Subcutaneous abdominal adipose tissue (tissue), 5 donors: ENCODE results near the gene SERP2.

Source experiments
- H3K27ac ChIP-seq: one replicate; pipeline ENCODE4 v1.7.0; 2013; ENCODE audit warnings: low read depth, mild to moderate bottlenecking, inconsistent platforms, low read length, moderate library complexity
- H3K27me3 ChIP-seq, 5 donors: one replicate each; pipeline ENCODE4 v1.7.0; 2013; ENCODE audit warnings: low read length in 5 of 5, inconsistent platforms in 1 of 5; ENCODE audit not compliant: control insufficient read depth in 5 of 5, insufficient read depth in 4 of 5
- H3K36me3 ChIP-seq, 5 donors: one replicate each; pipeline ENCODE4 v1.7.0; 2013; ENCODE audit warnings: low read length in 5 of 5; ENCODE audit not compliant: control insufficient read depth in 5 of 5, insufficient read depth in 5 of 5
- H3K4me1 ChIP-seq, 5 donors: one replicate each; pipeline ENCODE4 v1.7.0; 2013; ENCODE audit warnings: low read length in 5 of 5, mild to moderate bottlenecking in 3 of 5, moderate library complexity in 1 of 5; ENCODE audit not compliant: control insufficient read depth in 5 of 5, insufficient read depth in 5 of 5
- H3K4me3 ChIP-seq, 5 donors: one replicate each; pipeline ENCODE4 v1.7.0; 2013; ENCODE audit warnings: low read length in 5 of 5, low read depth in 1 of 5
- H3K9ac ChIP-seq, 5 donors: one replicate each; pipeline ENCODE4 v1.7.0; 2013; ENCODE audit warnings: low read length in 5 of 5, mild to moderate bottlenecking in 4 of 5, moderate library complexity in 3 of 5
- H3K9me3 ChIP-seq, 5 donors: one replicate each; pipeline ENCODE4 v1.7.0; 2013; ENCODE audit warnings: low read length in 5 of 5; ENCODE audit not compliant: control insufficient read depth in 5 of 5
- donor health status: healthy.
- donor health status: healthy.
- donor health status: healthy.
- donor health status: healthy.
- donor health status: healthy.

The SERP2 gene

DNA sequence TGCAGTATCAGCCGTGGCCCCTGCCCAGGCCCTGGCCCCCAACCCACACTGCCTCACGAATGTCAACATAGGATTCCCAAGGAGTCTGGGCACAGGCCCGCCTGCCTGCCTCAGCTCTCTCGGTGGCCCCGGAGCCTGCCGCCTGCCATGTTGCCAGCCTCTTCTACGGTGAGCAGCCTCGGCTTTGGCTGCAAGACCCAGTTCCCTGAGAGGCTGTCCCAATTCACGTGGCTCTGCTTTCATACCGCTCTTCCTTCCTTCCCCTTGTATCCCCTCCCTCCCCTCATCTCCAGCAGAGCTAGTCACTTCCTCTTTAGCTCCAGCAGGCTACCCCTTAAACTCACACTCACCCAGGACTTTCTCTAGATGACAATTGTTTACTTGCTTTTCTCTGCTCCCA, 42.7 kb downstream of the SERP2 start:
- no peaks in the 10 kb centered on the region for H3K36me3 ChIP-seq
- H3K4me3 ChIP-seq = peak overlapping the region in 1 of 5 donors; percentile 22
- no peak overlapping the region for H3K27ac ChIP-seq
- H3K27me3 ChIP-seq = peaks cover 0 to 5% (median 0%) of the 10 kb centered on the region in 5 donors
- H3K9me3 ChIP-seq = no peaks in the 10 kb centered on the region
- no peak overlapping the region for H3K9ac ChIP-seq
- H3K4me1 ChIP-seq = no peaks in the 10 kb centered on the region

DNA sequence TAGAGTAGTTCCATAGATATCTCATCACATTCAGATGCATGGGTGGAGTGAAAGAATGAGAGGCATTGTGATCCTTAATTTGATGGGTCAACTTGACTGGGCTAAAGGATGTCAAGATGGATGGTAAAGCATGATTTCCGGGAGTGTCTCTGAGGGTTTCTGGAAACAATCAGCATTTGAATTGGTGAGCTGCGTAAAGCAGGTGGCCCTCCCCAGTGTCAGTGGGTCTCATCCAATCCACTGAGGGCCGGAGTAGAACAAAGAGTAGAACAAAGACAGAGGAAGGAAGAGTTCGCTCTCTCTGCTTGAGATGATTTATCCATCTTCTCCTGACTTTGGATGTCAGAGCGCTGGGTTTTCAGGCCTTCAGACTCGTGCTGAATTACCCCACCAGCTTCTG, 43.1 kb downstream of the SERP2 start:
- H3K36me3 ChIP-seq = no peaks in the 10 kb centered on the region
- no peaks in the 10 kb centered on the region for H3K9me3 ChIP-seq
- no peak overlapping the region for H3K27ac ChIP-seq
- no peak overlapping the region for H3K4me3 ChIP-seq
- no peaks in the 10 kb centered on the region for H3K4me1 ChIP-seq
- peaks cover 0 to 5% (median 0%) of the 10 kb centered on the region in 5 donors for H3K27me3 ChIP-seq
- H3K9ac ChIP-seq = no peak overlapping the region

GRCh38 chr13:44417446-44417845, 43.8 kb downstream of the SERP2 start:
- Histone ChIP-seq H3K4me1 (peaks cover 0 to 1% (median 0%) of the 10 kb centered on the region in 5 donors), H3K9me3 (no peaks in the 10 kb centered on the region), H3K9ac (no peak overlapping the region), H3K4me3 (no peak overlapping the region), H3K27ac (no peak overlapping the region), H3K27me3 (peaks cover 0 to 5% (median 0%) of the 10 kb centered on the region in 5 donors), H3K36me3 (no peaks in the 10 kb centered on the region)

- no peak overlapping the region for H3K9ac ChIP-seq
- no peaks in the 10 kb centered on the region for H3K9me3 ChIP-seq
- H3K4me3 ChIP-seq = no peak overlapping the region
- H3K4me1 ChIP-seq = peaks cover 0 to 5% (median 0%) of the 10 kb centered on the region in 5 donors
- no peak overlapping the region for H3K27ac ChIP-seq
- no peaks in the 10 kb centered on the region for H3K36me3 ChIP-seq
- peaks cover 0 to 5% (median 0%) of the 10 kb centered on the region in 5 donors for H3K27me3 ChIP-seq
These were observed 44.3 kb downstream of the SERP2 start for GRCh38 chr13:44417876-44418275.

- Histone ChIP-seq H3K9me3 (no peaks in the 10 kb centered on the region), H3K4me3 (no peak overlapping the region), H3K27ac (no peak overlapping the region), H3K4me1 (peaks cover 0 to 15% (median 0%) of the 10 kb centered on the region in 5 donors), H3K36me3 (no peaks in the 10 kb centered on the region), H3K9ac (no peak overlapping the region), H3K27me3 (peaks cover 0 to 9% (median 0%) of the 10 kb centered on the region in 5 donors)
These were observed 47.0 kb downstream of the SERP2 start for GRCh38 chr13:44420376-44421220.

GRCh38 chr13:44421853-44422525, 48.4 kb downstream of the SERP2 start:
- H3K27ac ChIP-seq = no peak overlapping the region
- no peak overlapping the region for H3K4me3 ChIP-seq

GRCh38 chr13:44422755-44423643, 49.4 kb downstream of the SERP2 start:
- Histone ChIP-seq H3K27ac (no peak overlapping the region), H3K4me3 (no peak overlapping the region), H3K9ac (no peak overlapping the region), H3K9me3 (no peaks in the 10 kb centered on the region), H3K36me3 (no peaks in the 10 kb centered on the region), H3K4me1 (peaks cover 0 to 17% (median 0%) of the 10 kb centered on the region in 5 donors), H3K27me3 (peaks cover 0 to 9% (median 0%) of the 10 kb centered on the region in 5 donors)

More at GRCh38 chr13:44421853-44422525, 48.4 kb downstream of the SERP2 start:
- Histone ChIP-seq H3K27me3 (peaks cover 0 to 9% (median 0%) of the 10 kb centered on the region in 5 donors), H3K4me1 (peaks cover 0 to 17% (median 0%) of the 10 kb centered on the region in 5 donors), H3K9me3 (no peaks in the 10 kb centered on the region), H3K36me3 (no peaks in the 10 kb centered on the region), H3K9ac (no peak overlapping the region)

GRCh38 chr13:44423824-44424223, 50.2 kb downstream of the SERP2 start:
- Histone ChIP-seq H3K9ac (no peak overlapping the region), H3K4me1 (peaks cover 0 to 17% (median 0%) of the 10 kb centered on the region in 5 donors), H3K27me3 (peaks cover 0 to 9% (median 0%) of the 10 kb centered on the region in 5 donors), H3K36me3 (no peaks in the 10 kb centered on the region), H3K9me3 (no peaks in the 10 kb centered on the region), H3K4me3 (no peak overlapping the region), H3K27ac (no peak overlapping the region)

DNA sequence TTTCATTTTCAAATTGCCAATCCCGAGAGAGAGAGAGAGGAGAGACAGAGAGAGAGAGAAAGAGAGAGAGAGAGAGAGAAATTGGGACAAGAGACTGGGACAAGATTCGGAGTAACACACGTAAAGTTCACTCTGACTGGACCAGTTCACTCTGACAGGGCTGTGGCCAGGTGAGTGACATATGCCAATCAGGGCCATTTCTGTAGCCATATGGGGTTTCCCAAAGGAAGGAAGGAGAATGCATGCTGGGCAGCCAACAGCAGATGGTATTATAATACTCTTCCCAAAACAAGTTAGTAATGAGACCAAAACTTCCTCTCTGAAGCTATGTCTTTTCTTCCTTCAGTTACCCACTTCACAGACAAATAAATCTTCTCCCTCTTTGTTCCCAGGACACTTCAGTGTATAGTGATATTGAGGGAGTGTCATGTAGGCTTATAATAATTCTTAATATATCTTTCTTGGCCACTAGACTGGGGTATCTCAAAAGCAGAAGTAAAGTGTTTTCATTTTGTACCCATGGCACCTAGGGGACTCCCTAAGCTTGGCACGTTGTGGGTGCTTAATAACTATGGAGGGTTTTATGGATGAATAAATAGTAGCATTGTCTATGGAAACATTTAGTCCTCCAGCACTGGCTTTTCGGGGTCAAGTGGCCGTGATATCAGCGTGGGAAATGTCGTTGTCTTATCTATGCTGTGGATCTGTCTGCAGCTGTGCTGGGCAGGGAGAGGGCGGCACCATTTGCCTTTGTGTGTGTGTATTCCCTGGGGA, 51.6 kb downstream of the SERP2 start:
- H3K4me1 ChIP-seq = peaks cover 0 to 17% (median 0%) of the 10 kb centered on the region in 5 donors
- H3K9ac ChIP-seq = no peak overlapping the region
- H3K27ac ChIP-seq = no peak overlapping the region
- H3K4me3 ChIP-seq = no peak overlapping the region
- peaks cover 0 to 9% (median 0%) of the 10 kb centered on the region in 5 donors for H3K27me3 ChIP-seq
- no peaks in the 10 kb centered on the region for H3K36me3 ChIP-seq
- no peaks in the 10 kb centered on the region for H3K9me3 ChIP-seq
